HG03439 (cell line): Measurements from ENCODE around the gene KLHL20.
A peak's percentile ranks its signal among the peaks of the same experiment; 100 is the strongest.

Source experiments
- ATAC-seq: cut with Tn5 transposase; IDR thresholded peaks from one replicate; pipeline ENCODE4 v1.9.1; 2021; ENCODE audit warnings: mild to moderate bottlenecking, moderate library complexity; ENCODE audit not compliant: unreplicated experiment

The KLHL20 gene

DNA sequence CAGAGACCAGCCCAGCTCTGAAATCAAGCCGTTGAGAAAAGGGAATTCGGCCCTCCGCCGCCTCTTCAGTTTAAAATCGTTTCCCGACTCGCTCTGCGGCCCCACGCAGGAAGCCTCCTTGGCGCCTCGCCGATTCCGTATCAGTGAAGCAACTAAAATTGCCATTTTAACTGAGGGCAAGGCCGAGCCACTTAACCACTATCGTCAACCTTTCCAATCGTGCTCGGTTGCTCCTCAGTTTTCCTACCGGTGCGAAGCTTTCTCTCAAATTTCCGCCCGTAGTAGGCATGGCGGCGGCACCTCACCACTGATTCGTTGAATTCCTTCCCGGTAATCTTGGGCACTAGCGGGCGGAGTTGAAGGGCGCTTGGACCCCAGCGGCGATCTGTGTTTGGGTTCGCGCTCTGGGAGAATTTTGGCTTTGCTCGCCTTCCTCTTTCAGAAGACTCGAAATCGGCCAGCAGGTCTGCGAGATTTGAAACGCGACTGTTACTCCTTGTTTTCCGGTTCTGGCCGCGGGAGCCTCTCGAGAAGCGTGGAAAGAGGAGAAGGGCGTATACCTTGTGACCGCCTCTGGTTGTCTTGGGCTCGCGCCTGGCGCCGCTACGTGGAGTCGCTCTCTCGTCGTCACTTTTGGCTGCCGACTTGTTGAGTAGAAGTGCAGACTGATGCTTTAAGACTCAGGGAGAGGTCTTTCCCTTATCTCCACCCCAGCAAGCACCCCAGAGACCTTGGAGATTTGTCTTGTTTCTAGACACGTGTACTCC is 109.7 kb downstream of the KLHL20 start, which contains the start of the genes CENPL and DARS2:
TSS of gene CENPL (minus strand) at position 569 of the 767 bp plus-strand sequence. CDS start 13,584 bp downstream, outside the sequence.
TSS of gene DARS2 (plus strand) at position 359 of the 767 bp plus-strand sequence. CDS start 557 bp downstream, outside the sequence.
- ATAC-seq, result peak; percentile 83

DNA sequence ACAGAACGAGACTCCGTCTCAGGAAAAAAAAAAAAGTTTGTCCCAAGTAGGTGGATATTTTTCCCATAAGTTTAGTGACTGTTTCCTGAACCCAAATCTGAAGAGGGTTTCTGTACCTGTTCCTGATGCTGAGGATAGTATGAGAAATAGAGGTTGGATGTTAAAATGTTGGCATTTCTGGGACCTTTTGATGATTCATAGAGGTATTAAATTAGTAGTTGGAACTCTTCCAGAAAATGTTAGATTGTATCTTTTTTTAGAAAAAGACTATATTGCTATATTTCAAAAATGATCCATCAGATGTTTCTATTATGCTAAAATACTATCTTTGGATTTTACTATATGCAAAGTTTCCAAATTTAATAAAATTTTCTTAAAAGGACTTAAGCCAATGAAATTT is 112.8 kb downstream of the KLHL20 start:
- no peak for ATAC-seq

DNA sequence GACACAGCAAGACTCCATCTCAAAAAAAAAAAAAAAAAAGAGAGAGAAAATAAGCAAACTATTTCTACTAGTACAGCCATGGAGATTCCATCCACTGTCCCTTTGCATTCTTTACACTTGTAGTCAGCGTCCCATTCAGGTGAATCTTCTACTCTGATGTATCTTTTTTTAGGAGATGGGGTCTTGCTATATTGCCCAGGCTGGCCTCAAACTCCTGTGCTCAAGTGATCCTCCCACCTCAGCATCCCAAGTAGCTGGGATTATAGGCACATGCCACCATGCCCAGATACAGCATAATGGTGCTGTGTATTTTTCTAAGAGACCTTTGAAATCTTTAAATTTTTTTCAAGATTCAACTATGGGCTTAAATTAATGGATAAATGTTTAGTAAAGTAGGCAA is 118.0 kb downstream of the KLHL20 start:
- ATAC-seq, result no peak
